Stimulated activated CD8-positive, alpha-beta memory T cell treated with anti-CD3 and anti-CD28 coated beads, Interleukin-12 subunit alpha, Interleukin-12 subunit beta, amount 100 ng/mL, for 1 hour (primary cell): ENCODE measurements around the gene SREK1.
"Not testable (repeated sequence)": the region's sequence is repeated elsewhere in the genome, so short reads cannot be mapped to it uniquely, and the experiment has no call there.

Experiments
- DNase-seq: peaks from one replicate; pipeline ENCODE4 v3.0.0-alpha.2; 2020; ENCODE audit warnings: low read depth

SREK1 gene

GRCh38 chr5:66222896-66223295 is 78.8 kb downstream of the SREK1 start:
- not testable (repeated sequence) for DNase-seq

- no peak for DNase-seq
Measured at GRCh38 chr5:66223637-66224036, 79.5 kb downstream of the SREK1 start.

- DNase-seq, result no peak
Measured at GRCh38 chr5:66224274-66224673, 80.2 kb downstream of the SREK1 start.

- no peak for DNase-seq
Measured at GRCh38 chr5:66224773-66225553, 80.9 kb downstream of the SREK1 start.

GRCh38 chr5:66230551-66230950 is 86.5 kb downstream of the SREK1 start:
- no peak for DNase-seq

GRCh38 chr5:66231508-66231907 is 87.4 kb downstream of the SREK1 start:
- DNase-seq, result no peak

GRCh38 chr5:66232275-66232674 is 88.2 kb downstream of the SREK1 start:
- no peak for DNase-seq

- no peak for DNase-seq
Measured at GRCh38 chr5:66232706-66233445, 88.8 kb downstream of the SREK1 start.
